Coronary artery (tissue), 2 donors: Measurements from ENCODE around the gene SESN1.

ENCODE experiments used
- DNase-seq: peaks from one replicate; pipeline ENCODE4 v3.0.0-alpha.2; 2017; ENCODE audit warnings: low spot score
- H3K27ac ChIP-seq, 2 donors: fragments of 200-600 bp; sonication (generic); one replicate each; pipeline ENCODE4 v1.5.1; 2016 to 2019
- H3K4me3 ChIP-seq: fragments of 200-600 bp; sonication (generic); 2 replicates; pipeline ENCODE4 v1.5.1; 2016; ENCODE audit warnings: mild to moderate bottlenecking, moderate library complexity
- CTCF ChIP-seq: fragments of 200-600 bp; sonication (generic); IDR thresholded peaks from one replicate; pipeline ENCODE4 v1.5.1; 2019; ENCODE audit warnings: antibody characterized with exemption

Gene SESN1

GRCh38 chr6:108966251-108966650 lies 128.4 kb downstream of the SESN1 start:
- Histone ChIP-seq H3K4me3 (no peak overlapping the region), H3K27ac (no peak overlapping the region)
- no peak for TF ChIP-seq CTCF
- DNase-seq = no peak

GRCh38 chr6:108961985-108962384 lies 132.7 kb downstream of the SESN1 start:
- no peak for DNase-seq
- no peak for TF ChIP-seq CTCF
- Histone ChIP-seq H3K4me3 (no peak overlapping the region), H3K27ac (no peak overlapping the region)

- Histone ChIP-seq H3K4me3 (no peak overlapping the region), H3K27ac (peak overlapping the region in 1 of 2 donors; percentile 65)
- no peak for DNase-seq
- TF ChIP-seq CTCF = no peak
Measured at GRCh38 chr6:108961077-108961476, 133.6 kb downstream of the SESN1 start.

- H3K27ac ChIP-seq = peak overlapping the region in 1 of 2 donors; percentile 65
Measured at GRCh38 chr6:108960601-108961000, 134.0 kb downstream of the SESN1 start.

GRCh38 chr6:108959972-108960582 lies 134.6 kb downstream of the SESN1 start:
- no peak for TF ChIP-seq CTCF
- H3K27ac ChIP-seq = peak overlapping the region in 1 of 2 donors; percentile 65
- no peak for DNase-seq
- H3K4me3 ChIP-seq = no peak overlapping the region

More at GRCh38 chr6:108960601-108961000, 134.0 kb downstream of the SESN1 start:
- H3K4me3 ChIP-seq = no peak overlapping the region
- no peak for DNase-seq
- no peak for TF ChIP-seq CTCF

- Histone ChIP-seq H3K27ac (no peak overlapping the region), H3K4me3 (no peak overlapping the region)
- DNase-seq = no peak
- no peak for TF ChIP-seq CTCF
Measured at GRCh38 chr6:108958900-108959770, 135.5 kb downstream of the SESN1 start.
